ENCODE data around the gene UGGT2.
"Not testable (repeated sequence)": the region's sequence is repeated elsewhere in the genome, so short reads cannot be mapped to it uniquely, and the experiment has no call there.

The UGGT2 gene

GRCh38 chr13:96020155-96020575, 33.0 kb downstream of the UGGT2 start:
- Histone ChIP-seq H3K9me3 (ENCODE audit: control insufficient read depth in 1 of 2, low read length in 2 of 2) (peaks cover 4 to 11% of the 10 kb centered on the region in 2 donors), H3K27ac (ENCODE audit: low read length) (no peak overlapping the region), H3K36me3 (ENCODE audit: control insufficient read depth in 1 of 2, insufficient read depth in 2 of 2, low read length in 2 of 2) (peaks cover 10 to 20% of the 10 kb centered on the region in 2 donors), H3K4me1 (ENCODE audit: control insufficient read depth in 1 of 2, insufficient read depth in 2 of 2, low read length in 2 of 2) (no peaks in the 10 kb centered on the region), H3K27me3 (ENCODE audit: low read depth, low read length) (no peaks in the 10 kb centered on the region), H3K4me3 (ENCODE audit: low read depth in 1 of 2, low read length in 2 of 2) (no peak overlapping the region)

- Histone ChIP-seq H3K9me3 (ENCODE audit: control insufficient read depth in 1 of 2, low read length in 2 of 2) (peaks cover 4 to 11% of the 10 kb centered on the region in 2 donors), H3K36me3 (ENCODE audit: control insufficient read depth in 1 of 2, insufficient read depth in 2 of 2, low read length in 2 of 2) (peaks cover 10 to 20% of the 10 kb centered on the region in 2 donors), H3K27ac (ENCODE audit: low read length) (no peak overlapping the region), H3K4me1 (ENCODE audit: control insufficient read depth in 1 of 2, insufficient read depth in 2 of 2, low read length in 2 of 2) (no peaks in the 10 kb centered on the region), H3K27me3 (ENCODE audit: low read depth, low read length) (no peaks in the 10 kb centered on the region), H3K4me3 (ENCODE audit: low read depth in 1 of 2, low read length in 2 of 2) (no peak overlapping the region)
These were observed 35.1 kb downstream of the UGGT2 start for GRCh38 chr13:96018135-96018534.

DNA sequence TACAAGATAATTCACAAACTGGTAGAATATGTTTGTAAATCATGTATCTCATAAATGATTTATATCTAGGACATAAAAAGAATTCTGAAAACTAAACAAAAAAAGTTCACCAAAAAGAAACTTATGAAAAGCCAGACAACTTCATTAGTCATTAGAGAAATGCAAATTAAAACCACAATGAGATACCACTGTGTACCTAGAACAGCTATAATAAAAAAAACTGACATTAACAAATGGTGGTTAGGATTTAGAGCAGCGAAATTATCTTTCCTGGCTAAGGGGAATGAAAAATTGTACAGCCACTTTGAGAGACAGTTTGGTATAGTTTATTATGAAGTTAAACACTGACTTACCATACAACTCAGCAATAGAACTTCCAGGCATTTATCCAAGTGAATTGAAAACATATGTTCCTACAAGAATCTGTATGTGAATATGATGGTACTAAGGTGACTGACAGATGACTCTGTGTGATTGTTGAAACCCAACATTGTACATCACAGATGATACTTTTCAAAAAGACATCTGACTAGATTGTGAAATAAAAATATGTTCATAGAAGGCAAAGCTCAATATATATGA, 41.8 kb downstream of the UGGT2 start:
- Histone ChIP-seq H3K4me1 (ENCODE audit: control insufficient read depth in 1 of 2, insufficient read depth in 2 of 2, low read length in 2 of 2) (no peaks in the 10 kb centered on the region), H3K4me3 (ENCODE audit: low read depth in 1 of 2, low read length in 2 of 2) (no peak overlapping the region), H3K27ac (ENCODE audit: low read length) (no peak overlapping the region), H3K27me3 (ENCODE audit: low read depth, low read length) (no peaks in the 10 kb centered on the region), H3K9me3 (ENCODE audit: control insufficient read depth in 1 of 2, low read length in 2 of 2) (peaks cover 1 to 6% of the 10 kb centered on the region in 2 donors), H3K36me3 (ENCODE audit: control insufficient read depth in 1 of 2, insufficient read depth in 2 of 2, low read length in 2 of 2) (peaks cover 0 to 9% of the 10 kb centered on the region in 2 donors)

DNA sequence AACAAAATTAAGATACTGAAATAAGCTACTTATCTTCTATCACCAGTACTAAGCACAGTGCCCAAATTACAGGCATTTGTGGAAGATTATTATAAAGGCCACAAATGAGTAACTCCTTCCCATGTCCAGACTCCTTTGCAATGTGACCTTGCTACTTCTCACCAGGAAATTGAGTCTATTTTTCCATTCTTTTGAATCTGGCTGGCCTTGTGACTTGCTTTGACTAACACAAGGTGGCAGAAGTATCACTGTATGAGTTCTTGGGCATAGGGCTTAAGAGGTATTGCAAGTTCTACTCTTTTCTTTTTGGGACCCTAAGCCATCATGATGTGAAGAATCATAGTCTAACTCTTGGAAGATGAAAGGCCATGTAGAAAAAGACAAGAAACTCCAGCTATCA, 49.9 kb downstream of the UGGT2 start:
- H3K36me3 ChIP-seq (ENCODE audit: control insufficient read depth in 1 of 2, insufficient read depth in 2 of 2, low read length in 2 of 2): no peaks in the 10 kb centered on the region
- no peaks in the 10 kb centered on the region for H3K27me3 ChIP-seq (ENCODE audit: low read depth, low read length)
- H3K4me1 ChIP-seq (ENCODE audit: control insufficient read depth in 1 of 2, insufficient read depth in 2 of 2, low read length in 2 of 2): no peaks in the 10 kb centered on the region
- H3K9me3 ChIP-seq (ENCODE audit: control insufficient read depth in 1 of 2, low read length in 2 of 2): no peaks in the 10 kb centered on the region
- no peak overlapping the region for H3K4me3 ChIP-seq (ENCODE audit: low read depth in 1 of 2, low read length in 2 of 2)
- H3K27ac ChIP-seq (ENCODE audit: low read length): no peak overlapping the region

- Histone ChIP-seq H3K4me3 (ENCODE audit: low read depth in 1 of 2, low read length in 2 of 2) (no peak overlapping the region), H3K36me3 (ENCODE audit: control insufficient read depth in 1 of 2, insufficient read depth in 2 of 2, low read length in 2 of 2) (no peaks in the 10 kb centered on the region), H3K27ac (ENCODE audit: low read length) (no peak overlapping the region), H3K27me3 (ENCODE audit: low read depth, low read length) (no peaks in the 10 kb centered on the region), H3K9me3 (ENCODE audit: control insufficient read depth in 1 of 2, low read length in 2 of 2) (no peaks in the 10 kb centered on the region), H3K4me1 (ENCODE audit: control insufficient read depth in 1 of 2, insufficient read depth in 2 of 2, low read length in 2 of 2) (no peaks in the 10 kb centered on the region)
These were observed 50.7 kb downstream of the UGGT2 start for GRCh38 chr13:96002322-96003131.

GRCh38 chr13:96000069-96000468, 53.1 kb downstream of the UGGT2 start:
- no peaks in the 10 kb centered on the region for H3K4me1 ChIP-seq (ENCODE audit: control insufficient read depth in 1 of 2, insufficient read depth in 2 of 2, low read length in 2 of 2)
- H3K9me3 ChIP-seq (ENCODE audit: control insufficient read depth in 1 of 2, low read length in 2 of 2): no peaks in the 10 kb centered on the region
- H3K4me3 ChIP-seq (ENCODE audit: low read depth in 1 of 2, low read length in 2 of 2): no peak overlapping the region
- H3K36me3 ChIP-seq (ENCODE audit: control insufficient read depth in 1 of 2, insufficient read depth in 2 of 2, low read length in 2 of 2): peaks cover 0 to 3% of the 10 kb centered on the region in 2 donors
- no peak overlapping the region for H3K27ac ChIP-seq (ENCODE audit: low read length)
- no peaks in the 10 kb centered on the region for H3K27me3 ChIP-seq (ENCODE audit: low read depth, low read length)

DNA sequence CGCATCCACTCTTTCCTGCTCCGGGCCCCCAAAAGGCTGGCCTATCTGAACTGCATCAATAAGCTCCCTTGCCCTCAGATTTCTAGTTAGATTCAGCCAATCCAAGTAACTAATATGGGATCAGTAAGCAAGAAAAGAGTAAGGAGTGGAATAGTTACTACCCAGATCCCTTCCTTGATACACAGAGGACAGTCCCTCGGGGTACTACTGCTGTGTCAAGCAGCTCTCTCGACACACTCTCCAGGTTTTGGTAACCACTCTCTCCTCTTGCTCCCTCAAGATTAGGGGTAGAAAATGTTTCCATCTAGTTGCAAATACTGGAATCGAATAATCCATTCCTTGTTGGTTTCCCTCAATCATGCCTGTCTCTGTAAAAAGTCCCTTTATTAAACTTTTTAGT, 65.4 kb downstream of the UGGT2 start:
- Histone ChIP-seq H3K27ac (ENCODE audit: low read length) (no peak overlapping the region), H3K36me3 (ENCODE audit: control insufficient read depth in 1 of 2, insufficient read depth in 2 of 2, low read length in 2 of 2) (peaks cover 0 to 5% of the 10 kb centered on the region in 2 donors), H3K4me3 (ENCODE audit: low read depth in 1 of 2, low read length in 2 of 2) (no peak overlapping the region), H3K27me3 (ENCODE audit: low read depth, low read length) (no peaks in the 10 kb centered on the region), H3K4me1 (ENCODE audit: control insufficient read depth in 1 of 2, insufficient read depth in 2 of 2, low read length in 2 of 2) (no peaks in the 10 kb centered on the region), H3K9me3 (ENCODE audit: control insufficient read depth in 1 of 2, low read length in 2 of 2) (no peaks in the 10 kb centered on the region)

DNA sequence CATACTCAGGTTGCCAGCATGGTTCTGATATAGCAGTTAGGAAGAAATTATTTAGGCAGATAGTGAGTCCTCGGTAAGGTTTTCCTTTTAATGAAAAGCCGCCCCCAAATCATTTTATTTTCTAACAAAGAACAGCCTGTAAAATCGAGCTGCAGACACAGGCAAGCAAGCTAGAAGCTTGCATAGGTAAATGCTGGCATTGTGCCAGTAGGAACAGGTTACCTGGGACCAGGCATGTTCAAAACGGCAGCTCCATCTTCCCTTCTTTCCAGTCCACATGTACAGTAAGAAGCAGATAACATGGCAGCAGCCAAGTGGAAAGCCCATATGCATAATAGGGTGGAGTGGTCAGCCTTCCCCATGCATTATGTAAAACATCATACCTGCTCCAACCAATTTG, 71.1 kb downstream of the UGGT2 start:
- H3K9me3 ChIP-seq (ENCODE audit: control insufficient read depth in 1 of 2, low read length in 2 of 2): no peaks in the 10 kb centered on the region
- H3K4me3 ChIP-seq (ENCODE audit: low read depth in 1 of 2, low read length in 2 of 2): no peak overlapping the region
- peaks cover 3 to 14% of the 10 kb centered on the region in 2 donors for H3K36me3 ChIP-seq (ENCODE audit: control insufficient read depth in 1 of 2, insufficient read depth in 2 of 2, low read length in 2 of 2)
- no peak overlapping the region for H3K27ac ChIP-seq (ENCODE audit: low read length)
- H3K27me3 ChIP-seq (ENCODE audit: low read depth, low read length): no peaks in the 10 kb centered on the region
- no peaks in the 10 kb centered on the region for H3K4me1 ChIP-seq (ENCODE audit: control insufficient read depth in 1 of 2, insufficient read depth in 2 of 2, low read length in 2 of 2)

GRCh38 chr13:95972651-95973050, 80.5 kb downstream of the UGGT2 start:
- not testable (repeated sequence) for H3K36me3 ChIP-seq (ENCODE audit: control insufficient read depth in 1 of 2, insufficient read depth in 2 of 2, low read length in 2 of 2); H3K27ac ChIP-seq (ENCODE audit: low read length); H3K4me1 ChIP-seq (ENCODE audit: control insufficient read depth in 1 of 2, insufficient read depth in 2 of 2, low read length in 2 of 2); H3K9me3 ChIP-seq (ENCODE audit: control insufficient read depth in 1 of 2, low read length in 2 of 2); H3K27me3 ChIP-seq (ENCODE audit: low read depth, low read length); H3K4me3 ChIP-seq (ENCODE audit: low read depth in 1 of 2, low read length in 2 of 2)

GRCh38 chr13:95970878-95971277, 82.3 kb downstream of the UGGT2 start:
- H3K36me3 ChIP-seq (ENCODE audit: control insufficient read depth in 1 of 2, insufficient read depth in 2 of 2, low read length in 2 of 2): peaks cover 4% of the 10 kb centered on the region in 2 donors
- H3K4me1 ChIP-seq (ENCODE audit: control insufficient read depth in 1 of 2, insufficient read depth in 2 of 2, low read length in 2 of 2): peaks cover 0 to 5% of the 10 kb centered on the region in 2 donors
- H3K9me3 ChIP-seq (ENCODE audit: control insufficient read depth in 1 of 2, low read length in 2 of 2): no peaks in the 10 kb centered on the region
- no peak overlapping the region for H3K27ac ChIP-seq (ENCODE audit: low read length)
- no peak overlapping the region for H3K4me3 ChIP-seq (ENCODE audit: low read depth in 1 of 2, low read length in 2 of 2)
- no peaks in the 10 kb centered on the region for H3K27me3 ChIP-seq (ENCODE audit: low read depth, low read length)

GRCh38 chr13:95968906-95969305, 84.3 kb downstream of the UGGT2 start:
- peaks cover 0 to 4% of the 10 kb centered on the region in 2 donors for H3K9me3 ChIP-seq (ENCODE audit: control insufficient read depth in 1 of 2, low read length in 2 of 2)
- peaks cover 4 to 5% of the 10 kb centered on the region in 2 donors for H3K36me3 ChIP-seq (ENCODE audit: control insufficient read depth in 1 of 2, insufficient read depth in 2 of 2, low read length in 2 of 2)
- no peak overlapping the region for H3K27ac ChIP-seq (ENCODE audit: low read length)
- H3K4me3 ChIP-seq (ENCODE audit: low read depth in 1 of 2, low read length in 2 of 2): no peak overlapping the region
- H3K27me3 ChIP-seq (ENCODE audit: low read depth, low read length): no peaks in the 10 kb centered on the region
- peaks cover 0 to 5% of the 10 kb centered on the region in 2 donors for H3K4me1 ChIP-seq (ENCODE audit: control insufficient read depth in 1 of 2, insufficient read depth in 2 of 2, low read length in 2 of 2)

Data from muscle layer of duodenum (tissue), 2 donors.